Stimulated activated naive CD4-positive, alpha-beta T cell treated with Interleukin-2 at 50 U/mL for 16 hours (primary cell): ENCODE results near the gene NOP16.

Experiments used
- DNase-seq: peaks from one replicate; lab custom pipeline; 2025; lab: John Stamatoyannopoulos, UW

NOP16 gene

GRCh38 chr5:176388444-176389134 lies at the start of gene NOP16, which contains the start of gene HIGD2A:
Gene NOP16 (minus strand): TSS chr5:176388598. CDS start chr5:176388539, 59 bp downstream.
Gene HIGD2A (plus strand): TSS chr5:176388751. CDS start chr5:176388820, 69 bp downstream.
- peak; percentile 100 for DNase-seq

- DNase-seq, result no peak
These were observed 48.3 kb upstream of the NOP16 start for GRCh38 chr5:176436656-176437055.

GRCh38 chr5:176432707-176433106 lies 44.3 kb upstream of the NOP16 start:
- DNase-seq, result no peak

- DNase-seq, result no peak
These were observed 41.6 kb upstream of the NOP16 start for GRCh38 chr5:176429972-176430371.

GRCh38 chr5:176427971-176428370 lies 39.6 kb upstream of the NOP16 start:
- no peak for DNase-seq

GRCh38 chr5:176426876-176427275 lies 38.5 kb upstream of the NOP16 start:
- DNase-seq, result no peak

GRCh38 chr5:176425791-176426190 lies 37.4 kb upstream of the NOP16 start:
- DNase-seq, result no peak

GRCh38 chr5:176425138-176425537 lies 36.7 kb upstream of the NOP16 start:
- DNase-seq, result no peak

- DNase-seq, result no peak
These were observed 35.8 kb upstream of the NOP16 start for GRCh38 chr5:176424181-176424580.

GRCh38 chr5:176420972-176421544 lies 32.7 kb upstream of the NOP16 start:
- DNase-seq, result no peak

- no peak for DNase-seq
These were observed 31.7 kb upstream of the NOP16 start for GRCh38 chr5:176420086-176420485.

GRCh38 chr5:176418251-176418650 lies 29.9 kb upstream of the NOP16 start:
- DNase-seq, result no peak

GRCh38 chr5:176416965-176417364 lies 28.6 kb upstream of the NOP16 start:
- no peak for DNase-seq

- DNase-seq, result peak; percentile 82
These were observed 27.8 kb upstream of the NOP16 start, which contains the start of gene CLTB for GRCh38 chr5:176415952-176416924. Gene CLTB (minus strand): TSS chr5:176416539. CDS start chr5:176416363, 176 bp downstream.

- no peak for DNase-seq
These were observed 27.0 kb upstream of the NOP16 start for GRCh38 chr5:176415240-176415951.

GRCh38 chr5:176414704-176415103 lies 26.3 kb upstream of the NOP16 start:
- no peak for DNase-seq

GRCh38 chr5:176413709-176414191 lies 25.4 kb upstream of the NOP16 start:
- DNase-seq, result no peak

GRCh38 chr5:176413255-176413565 lies 24.8 kb upstream of the NOP16 start:
- DNase-seq, result no peak

GRCh38 chr5:176412517-176413254 lies 24.3 kb upstream of the NOP16 start:
- DNase-seq, result no peak

GRCh38 chr5:176410486-176411180 lies 22.2 kb upstream of the NOP16 start:
- DNase-seq, result no peak
